Measurements from ENCODE around the gene REPIN1.

Gene REPIN1

GRCh38 chr7:150397346-150398107, 28.9 kb downstream of the REPIN1 start:
- DNase-seq = no peak

GRCh38 chr7:150398108-150398964, 29.7 kb downstream of the REPIN1 start:
- no peak for DNase-seq

- no peak for DNase-seq
These were observed 30.3 kb downstream of the REPIN1 start for GRCh38 chr7:150398965-150399320.

GRCh38 chr7:150399421-150400007, 30.9 kb downstream of the REPIN1 start:
- no peak for DNase-seq

GRCh38 chr7:150400008-150400787, 31.6 kb downstream of the REPIN1 start:
- no peak for DNase-seq

GRCh38 chr7:150400788-150401423, 32.3 kb downstream of the REPIN1 start:
- DNase-seq = no peak

- DNase-seq = no peak
These were observed 32.8 kb downstream of the REPIN1 start for GRCh38 chr7:150401424-150401790.

- no peak for DNase-seq
These were observed 33.4 kb downstream of the REPIN1 start for GRCh38 chr7:150401861-150402631.

- no peak for DNase-seq
These were observed 34.2 kb downstream of the REPIN1 start for GRCh38 chr7:150402671-150403321.

- DNase-seq = no peak
These were observed 35.0 kb downstream of the REPIN1 start for GRCh38 chr7:150403376-150404171.

- DNase-seq = no peak
These were observed 35.7 kb downstream of the REPIN1 start for GRCh38 chr7:150404172-150404804.

GRCh38 chr7:150404805-150405583, 36.4 kb downstream of the REPIN1 start:
- peak; percentile 77 to 91 for DNase-seq

- DNase-seq = peak in 1 of 2 experiments; percentile 58
These were observed 37.1 kb downstream of the REPIN1 start for GRCh38 chr7:150405584-150406311.

GRCh38 chr7:150406312-150406566, 37.6 kb downstream of the REPIN1 start:
- no peak for DNase-seq

GRCh38 chr7:150406567-150407421, 38.2 kb downstream of the REPIN1 start:
- no peak for DNase-seq

GRCh38 chr7:150407588-150408392, 39.2 kb downstream of the REPIN1 start:
- DNase-seq = no peak

Data from NCI-H1930 (cell line).